HL-60 (cell line): ENCODE results near the gene PDXK.

ENCODE experiments used
- DNase-seq, 2 experiments: peaks; one replicate each; pipeline ENCODE4 v3.0.0-alpha.2; 2010 to 2020; ENCODE audit warnings: low read depth in 1 of 2, low spot score in 1 of 2
- H3K27ac ChIP-seq: fragments of 250-450 bp; sonication (Bioruptor Pico); replicated peaks from 2 replicates; pipeline ENCODE4 v1.5.1; 2020; ENCODE audit warnings: mild to moderate bottlenecking, moderate library complexity
- H3K27me3 ChIP-seq: fragments of 250-450 bp; sonication (Bioruptor Pico); 2 replicates; pipeline ENCODE4 v1.5.1; 2021; ENCODE audit warnings: mild to moderate bottlenecking, moderate library complexity; ENCODE audit not compliant: insufficient read depth, poor library complexity, severe bottlenecking
- H3K4me3 ChIP-seq: replicated peaks from 2 replicates; pipeline ENCODE4 v1.5.1; 2011; ENCODE audit warnings: mild to moderate bottlenecking, control low read depth, low read length; ENCODE audit not compliant: insufficient read depth
- CTCF ChIP-seq: IDR thresholded peaks from one replicate; pipeline ENCODE4 v1.5.1; 2011; ENCODE audit warnings: low read length, control low read depth, inconsistent platforms; ENCODE audit not compliant: insufficient read depth
- GABPA ChIP-seq: IDR thresholded peaks from 2 replicates; pipeline ENCODE4 v1.6.1; 2012; ENCODE audit warnings: low read depth
- POLR2AphosphoS5 ChIP-seq: IDR thresholded peaks from 2 replicates; pipeline ENCODE4 v1.6.1; 2012; ENCODE audit warnings: low read depth
- REST ChIP-seq: IDR thresholded peaks from 2 replicates; pipeline ENCODE4 v1.6.1; 2012; ENCODE audit warnings: low read depth; ENCODE audit not compliant: insufficient replicate concordance
- SPI1 ChIP-seq: IDR thresholded peaks from 2 replicates; pipeline ENCODE4 v1.6.1; 2012; ENCODE audit warnings: low read depth, mild to moderate bottlenecking, borderline replicate concordance

The PDXK gene

GRCh38 chr21:43691086-43691795 is 27.7 kb upstream of the PDXK start:
- Histone ChIP-seq H3K27me3 (no peaks in the 10 kb centered on the region), H3K4me3 (no peak overlapping the region), H3K27ac (no peak overlapping the region)
- no peak for DNase-seq
- TF ChIP-seq REST (no peak), POLR2AphosphoS5 (no peak), SPI1 (no peak), GABPA (no peak), CTCF (no peak)

- no peak for DNase-seq
- TF ChIP-seq CTCF, result no peak
- no peak for TF ChIP-seq REST
- no peak for TF ChIP-seq GABPA
- no peak for TF ChIP-seq POLR2AphosphoS5
- no peak for TF ChIP-seq SPI1
- Histone ChIP-seq H3K27me3 (no peaks in the 10 kb centered on the region), H3K27ac (no peak overlapping the region), H3K4me3 (no peak overlapping the region)
These were observed 27.1 kb upstream of the PDXK start for GRCh38 chr21:43691801-43692200.

- TF ChIP-seq POLR2AphosphoS5 (no peak), REST (no peak), GABPA (no peak), SPI1 (no peak), CTCF (no peak)
- Histone ChIP-seq H3K27ac (no peak overlapping the region), H3K4me3 (no peak overlapping the region), H3K27me3 (no peaks in the 10 kb centered on the region)
- DNase-seq, result no peak
These were observed 26.0 kb upstream of the PDXK start for GRCh38 chr21:43692949-43693348.
